Measurements from ENCODE around the gene LRP1-AS.

LRP1-AS gene

GRCh38 chr12:57133916-57134315 lies 13.5 kb downstream of the LRP1-AS start:
- Histone ChIP-seq H3K9me3 (no peaks in the 10 kb centered on the region), H3K36me3 (peaks cover 7% of the 10 kb centered on the region; the same call in 1 of the 2 replicates), H3K4me3 (no peak overlapping the region), H3K27me3 (peaks cover 3% of the 10 kb centered on the region; the same call in 1 of the 2 replicates), H3K4me1 (peaks cover 33% of the 10 kb centered on the region), H3K4me2 (no peak overlapping the region), H3K9ac (no peak overlapping the region), H3K27ac (no peak overlapping the region), H4K20me1 (peaks cover 26% of the 10 kb centered on the region)
- TF ChIP-seq Cebpa-rat (IDR thresholded peaks at IDR 0.05) = no peak

- Histone ChIP-seq H3K4me1 (peaks cover 36% of the 10 kb centered on the region), H3K9me3 (no peaks in the 10 kb centered on the region), H4K20me1 (peaks cover 26% of the 10 kb centered on the region), H3K36me3 (no peaks in the 10 kb centered on the region), H3K4me3 (no peak overlapping the region), H3K4me2 (no peak overlapping the region), H3K27ac (no peak overlapping the region), H3K9ac (no peak overlapping the region), H3K27me3 (peaks cover 3% of the 10 kb centered on the region; the same call in 1 of the 2 replicates)
- TF ChIP-seq Cebpa-rat (IDR thresholded peaks at IDR 0.05) = no peak
Observed at GRCh38 chr12:57133013-57133569, 14.3 kb downstream of the LRP1-AS start.

- Histone ChIP-seq H4K20me1 (peaks cover 26% of the 10 kb centered on the region), H3K27ac (no peak overlapping the region), H3K4me2 (no peak overlapping the region; the same call in 1 of the 2 replicates), H3K4me3 (no peak overlapping the region), H3K27me3 (peaks cover 8% of the 10 kb centered on the region), H3K9me3 (no peaks in the 10 kb centered on the region), H3K36me3 (no peaks in the 10 kb centered on the region), H3K9ac (no peak overlapping the region), H3K4me1 (peaks cover 40% of the 10 kb centered on the region)
- no peak for TF ChIP-seq Cebpa-rat (IDR thresholded peaks at IDR 0.05)
Observed at GRCh38 chr12:57131896-57132744, 15.3 kb downstream of the LRP1-AS start.

DNA sequence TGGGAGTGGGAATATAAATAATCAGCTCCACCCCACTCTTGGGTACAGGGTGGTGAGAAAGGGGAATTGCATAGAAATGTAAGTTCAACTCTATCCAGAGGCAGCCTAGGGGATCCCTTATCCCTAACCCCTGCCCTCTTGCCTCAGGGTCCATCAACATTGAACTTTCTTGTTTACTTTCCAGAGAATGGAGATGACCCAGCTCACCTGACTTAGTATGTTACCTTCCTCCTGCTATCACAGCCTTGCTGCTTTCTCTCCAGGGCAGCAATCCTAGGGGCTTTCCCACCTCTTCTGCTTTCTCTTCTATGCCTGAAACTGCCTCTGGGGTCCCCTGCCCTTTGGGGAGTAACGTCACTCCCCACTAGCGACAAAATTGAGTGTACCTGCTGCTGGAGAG lies 16.5 kb downstream of the LRP1-AS start:
- no peaks in the 10 kb centered on the region for H3K36me3 ChIP-seq
- H3K27me3 ChIP-seq = peaks cover 20% of the 10 kb centered on the region
- H3K9ac ChIP-seq = no peak overlapping the region
- H3K27ac ChIP-seq = no peak overlapping the region
- no peak overlapping the region for H3K4me3 ChIP-seq
- peak overlapping the region; percentile 17; the same call in 1 of the 2 replicates for H3K4me2 ChIP-seq
- peaks cover 26% of the 10 kb centered on the region for H4K20me1 ChIP-seq
- H3K4me1 ChIP-seq = peaks cover 46% of the 10 kb centered on the region
- no peaks in the 10 kb centered on the region for H3K9me3 ChIP-seq
- TF ChIP-seq Cebpa-rat (IDR thresholded peaks at IDR 0.05) = no peak

DNA sequence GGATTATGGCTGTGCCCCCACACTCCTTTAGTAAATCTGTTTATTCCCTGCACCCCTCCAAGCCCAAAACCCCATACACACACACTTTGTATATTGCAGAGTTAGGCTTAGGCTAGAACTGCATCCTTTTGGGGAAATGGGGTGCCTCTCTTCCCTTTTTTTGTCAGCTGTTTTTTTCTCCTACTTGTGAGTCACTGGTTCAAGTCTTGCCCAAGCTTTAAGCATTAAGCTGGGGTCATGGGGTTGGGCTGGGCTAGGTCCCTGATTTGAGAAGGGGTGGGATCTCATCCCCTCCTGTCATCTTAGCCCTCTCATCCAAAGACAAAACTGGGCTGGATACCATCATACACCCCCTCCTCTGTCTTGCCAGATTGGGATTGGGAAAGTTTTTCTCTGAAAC lies 17.5 kb downstream of the LRP1-AS start:
- Histone ChIP-seq H3K4me2 (peak overlapping the region; percentile 97), H3K27ac (no peak overlapping the region)

GRCh38 chr12:57129321-57129842 lies 18.0 kb downstream of the LRP1-AS start:
- no peaks in the 10 kb centered on the region for H3K36me3 ChIP-seq
- H3K9me3 ChIP-seq = no peaks in the 10 kb centered on the region
- peak overlapping the region; percentile 73 for H3K9ac ChIP-seq
- peaks cover 30% of the 10 kb centered on the region for H3K27me3 ChIP-seq
- peaks cover 26% of the 10 kb centered on the region for H4K20me1 ChIP-seq
- H3K4me3 ChIP-seq = peak overlapping the region; percentile 85
- H3K4me2 ChIP-seq = peak overlapping the region; percentile 97
- no peak overlapping the region for H3K27ac ChIP-seq
- peaks cover 35% of the 10 kb centered on the region for H3K4me1 ChIP-seq
- TF ChIP-seq Cebpa-rat (IDR thresholded peaks at IDR 0.05) = no peak

More for the DNA sequence above, 17.5 kb downstream of the LRP1-AS start:
- H3K9ac ChIP-seq = no peak overlapping the region
- H4K20me1 ChIP-seq = peaks cover 26% of the 10 kb centered on the region
- H3K36me3 ChIP-seq = no peaks in the 10 kb centered on the region
- no peaks in the 10 kb centered on the region for H3K9me3 ChIP-seq
- H3K27me3 ChIP-seq = peaks cover 26% of the 10 kb centered on the region
- peak overlapping the region; percentile 85; the same call in 1 of the 2 replicates for H3K4me3 ChIP-seq
- H3K4me1 ChIP-seq = peaks cover 35% of the 10 kb centered on the region
- TF ChIP-seq Cebpa-rat (IDR thresholded peaks at IDR 0.05) = no peak

- peaks cover 30% of the 10 kb centered on the region for H3K27me3 ChIP-seq
- H4K20me1 ChIP-seq = peaks cover 26% of the 10 kb centered on the region
- no peak for TF ChIP-seq Cebpa-rat (IDR thresholded peaks at IDR 0.05)
- peaks cover 35% of the 10 kb centered on the region for H3K4me1 ChIP-seq
- peak overlapping the region; percentile 85 for H3K4me3 ChIP-seq
- H3K27ac ChIP-seq = no peak overlapping the region
- H3K9me3 ChIP-seq = no peaks in the 10 kb centered on the region
- H3K4me2 ChIP-seq = peak overlapping the region; percentile 97
- H3K36me3 ChIP-seq = no peaks in the 10 kb centered on the region
- peak overlapping the region; percentile 73 for H3K9ac ChIP-seq
Observed at GRCh38 chr12:57128519-57129247, 18.7 kb downstream of the LRP1-AS start.

DNA sequence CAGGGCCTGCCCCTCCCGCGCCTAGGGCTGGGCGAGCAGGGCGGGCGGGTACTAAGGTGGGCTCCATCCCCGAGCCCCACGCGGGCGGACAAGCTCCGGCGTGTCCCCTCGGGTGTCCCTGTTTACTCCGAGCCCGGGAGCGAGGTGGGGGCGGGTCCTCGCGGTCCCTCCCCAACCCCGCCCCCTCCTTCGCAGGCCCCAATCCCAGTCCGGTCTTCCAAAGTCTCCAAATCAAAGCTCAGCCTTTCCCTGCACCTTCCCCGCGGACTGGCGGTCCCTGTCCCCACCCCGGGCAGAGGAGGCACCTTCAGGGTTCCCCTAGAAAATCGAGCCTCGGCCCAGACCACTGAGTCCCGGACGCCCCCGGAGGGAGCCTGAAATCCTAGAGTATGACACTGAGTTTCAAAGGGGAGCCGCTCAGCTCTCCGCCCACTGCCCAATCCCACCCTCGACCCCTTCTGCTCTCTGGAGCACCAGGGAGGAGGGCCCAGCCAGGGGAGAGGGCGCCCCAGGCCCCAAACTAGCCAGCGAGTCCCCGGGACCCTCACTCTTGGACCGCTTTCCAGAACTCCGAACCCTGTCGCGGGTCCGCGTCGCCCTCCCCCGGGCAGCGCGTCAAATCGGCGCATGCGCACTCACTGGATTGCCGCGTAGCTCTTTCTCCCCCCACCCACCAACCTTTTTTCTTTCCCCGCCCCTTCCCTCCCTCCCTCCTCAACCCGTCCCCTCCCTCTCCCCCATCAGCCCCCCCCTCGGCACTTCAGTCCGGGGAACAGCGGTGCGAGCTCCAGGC lies 19.5 kb downstream of the LRP1-AS start, which contains the start of gene LRP1:
Gene LRP1, plus strand, starts transcription at position 758 of the 793 bp plus-strand sequence. CDS start 482 bp downstream, outside the sequence.
- Histone ChIP-seq H3K9me3 (no peaks in the 10 kb centered on the region), H3K27me3 (peaks cover 30% of the 10 kb centered on the region), H3K36me3 (no peaks in the 10 kb centered on the region), H3K27ac (peak within 1 kb of the TSS; percentile 43; the same call in 1 of the 2 replicates), H3K4me2 (peak within 1 kb of the TSS; percentile 97), H3K4me1 (peaks cover 35% of the 10 kb centered on the region), H4K20me1 (peaks cover 26% of the 10 kb centered on the region), H3K4me3 (peak within 1 kb of the TSS; percentile 85), H3K9ac (peak within 1 kb of the TSS; percentile 77)
- TF ChIP-seq Cebpa-rat (IDR thresholded peaks at IDR 0.05) = no peak
